KMS-11 (cell line): Measurements from ENCODE around the gene TRDN.

Source experiments
- H2AFZ ChIP-seq: fragments of 200-600 bp; sonication (generic); 2 replicates; pipeline ENCODE4 v1.6.1; 2016; ENCODE audit warnings: antibody characterized with exemption, mixed run types, low read depth
- H3K27ac ChIP-seq: fragments of 200-600 bp; sonication (generic); 2 replicates; pipeline ENCODE4 v1.6.1; 2016; ENCODE audit warnings: mild to moderate bottlenecking, mixed run types
- H3K27me3 ChIP-seq: fragments of 200-600 bp; sonication (generic); 2 replicates; pipeline ENCODE4 v1.6.1; 2017; ENCODE audit warnings: mild to moderate bottlenecking, low read depth, mixed run types, moderate library complexity; ENCODE audit not compliant: insufficient read depth
- H3K36me3 ChIP-seq: fragments of 200-600 bp; sonication (generic); 2 replicates; pipeline ENCODE4 v1.6.1; 2017; ENCODE audit warnings: mild to moderate bottlenecking, mixed run types; ENCODE audit not compliant: insufficient read depth
- H3K4me1 ChIP-seq: fragments of 200-600 bp; sonication (generic); 2 replicates; pipeline ENCODE4 v1.6.1; 2016; ENCODE audit warnings: mild to moderate bottlenecking, low read depth, mixed run types; ENCODE audit not compliant: poor library complexity, severe bottlenecking
- H3K4me2 ChIP-seq: fragments of 200-600 bp; sonication (generic); 2 replicates; pipeline ENCODE4 v1.7.0; 2016; ENCODE audit warnings: mild to moderate bottlenecking, mixed run types
- H3K4me3 ChIP-seq: fragments of 200-600 bp; sonication (generic); IDR thresholded peaks from 2 replicates; pipeline ENCODE4 v1.6.1; 2017; ENCODE audit warnings: low read depth, low read length, mixed read lengths; ENCODE audit not compliant: insufficient read depth
- H3K79me2 ChIP-seq: fragments of 200-600 bp; sonication (generic); 2 replicates; pipeline ENCODE4 v1.6.1; 2016; ENCODE audit warnings: low read depth, mixed run types; ENCODE audit not compliant: insufficient read depth
- H3K9ac ChIP-seq: fragments of 200-600 bp; sonication (generic); 2 replicates; pipeline ENCODE4 v1.6.1; 2016; ENCODE audit warnings: mild to moderate bottlenecking, mixed run types
- H4K20me1 ChIP-seq: fragments of 200-600 bp; sonication (generic); 2 replicates; pipeline ENCODE4 v1.6.1; 2016; ENCODE audit warnings: mild to moderate bottlenecking, mixed run types; ENCODE audit not compliant: insufficient read depth
- CTCF ChIP-seq: fragments of 200-600 bp; sonication (generic); conservative IDR thresholded peaks from 2 replicates; pipeline ENCODE4 v1.6.1; 2017; ENCODE audit warnings: low read depth, mild to moderate bottlenecking, antibody characterized with exemption, low read length, moderate library complexity, mixed read lengths

TRDN gene

DNA sequence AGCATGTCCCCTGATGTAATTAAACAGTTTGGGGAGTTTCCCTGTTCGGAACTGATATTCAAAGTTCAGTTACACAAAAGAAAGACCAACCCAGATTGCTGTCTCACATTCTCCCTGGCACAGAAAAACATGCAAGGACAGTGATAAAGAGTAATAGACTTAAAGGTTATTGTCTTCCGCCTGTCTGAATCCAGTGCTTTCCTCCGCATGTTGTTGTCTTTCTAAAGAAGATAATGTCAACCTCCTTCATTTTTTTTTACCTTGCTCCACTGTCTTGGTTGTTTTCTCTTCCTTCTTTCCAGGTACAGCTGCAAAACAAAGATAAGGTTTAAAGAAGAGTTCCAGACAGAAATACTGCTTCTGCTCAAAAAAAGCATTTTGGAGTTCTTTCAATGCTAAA is 284.5 kb downstream of the TRDN start:
- no peak overlapping the region for H3K4me3 ChIP-seq
- TF ChIP-seq CTCF: no peak
- H3K36me3 ChIP-seq: no peaks in the 10 kb centered on the region
- H3K27me3 ChIP-seq: no peaks in the 10 kb centered on the region
- no peak overlapping the region for H3K4me2 ChIP-seq
- no peaks in the 10 kb centered on the region for H3K4me1 ChIP-seq
- H2AFZ ChIP-seq: no peak overlapping the region
- no peaks in the 10 kb centered on the region for H4K20me1 ChIP-seq
- no peak overlapping the region for H3K9ac ChIP-seq
- H3K27ac ChIP-seq: no peak overlapping the region
- H3K79me2 ChIP-seq: no peaks in the 10 kb centered on the region

DNA sequence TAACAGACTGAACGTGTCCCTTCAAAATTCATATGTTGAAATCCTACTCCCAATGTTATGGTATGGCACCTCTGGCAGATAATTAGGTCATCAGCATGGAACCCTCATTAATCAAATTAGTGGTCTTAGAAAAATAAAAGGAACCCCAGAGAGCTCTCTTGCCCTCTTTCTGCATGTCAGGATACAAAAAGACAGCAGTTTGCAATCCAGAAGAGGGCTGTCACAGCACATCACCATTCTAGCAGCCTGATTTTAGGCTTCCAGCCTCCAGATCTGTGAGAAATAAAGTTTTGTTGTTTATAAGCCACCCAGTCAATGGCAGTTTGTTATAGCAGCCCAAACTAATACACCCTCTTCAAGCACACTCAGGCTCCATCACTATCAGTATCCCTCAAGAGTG is 292.9 kb downstream of the TRDN start:
- Histone ChIP-seq H3K36me3 (no peaks in the 10 kb centered on the region), H4K20me1 (no peaks in the 10 kb centered on the region), H3K9ac (no peak overlapping the region), H2AFZ (no peak overlapping the region), H3K27me3 (no peaks in the 10 kb centered on the region), H3K4me3 (no peak overlapping the region), H3K4me1 (no peaks in the 10 kb centered on the region), H3K27ac (no peak overlapping the region), H3K79me2 (no peaks in the 10 kb centered on the region), H3K4me2 (no peak overlapping the region)
- no peak for TF ChIP-seq CTCF

GRCh38 chr6:123338394-123338793 is 298.4 kb downstream of the TRDN start:
- no peaks in the 10 kb centered on the region for H3K4me1 ChIP-seq
- H3K36me3 ChIP-seq: no peaks in the 10 kb centered on the region
- no peak overlapping the region for H3K9ac ChIP-seq
- TF ChIP-seq CTCF: no peak
- H3K4me3 ChIP-seq: no peak overlapping the region
- H3K27ac ChIP-seq: no peak overlapping the region
- no peaks in the 10 kb centered on the region for H3K27me3 ChIP-seq
- no peaks in the 10 kb centered on the region for H4K20me1 ChIP-seq
- no peaks in the 10 kb centered on the region for H3K79me2 ChIP-seq
- no peak overlapping the region for H2AFZ ChIP-seq
- no peak overlapping the region for H3K4me2 ChIP-seq

DNA sequence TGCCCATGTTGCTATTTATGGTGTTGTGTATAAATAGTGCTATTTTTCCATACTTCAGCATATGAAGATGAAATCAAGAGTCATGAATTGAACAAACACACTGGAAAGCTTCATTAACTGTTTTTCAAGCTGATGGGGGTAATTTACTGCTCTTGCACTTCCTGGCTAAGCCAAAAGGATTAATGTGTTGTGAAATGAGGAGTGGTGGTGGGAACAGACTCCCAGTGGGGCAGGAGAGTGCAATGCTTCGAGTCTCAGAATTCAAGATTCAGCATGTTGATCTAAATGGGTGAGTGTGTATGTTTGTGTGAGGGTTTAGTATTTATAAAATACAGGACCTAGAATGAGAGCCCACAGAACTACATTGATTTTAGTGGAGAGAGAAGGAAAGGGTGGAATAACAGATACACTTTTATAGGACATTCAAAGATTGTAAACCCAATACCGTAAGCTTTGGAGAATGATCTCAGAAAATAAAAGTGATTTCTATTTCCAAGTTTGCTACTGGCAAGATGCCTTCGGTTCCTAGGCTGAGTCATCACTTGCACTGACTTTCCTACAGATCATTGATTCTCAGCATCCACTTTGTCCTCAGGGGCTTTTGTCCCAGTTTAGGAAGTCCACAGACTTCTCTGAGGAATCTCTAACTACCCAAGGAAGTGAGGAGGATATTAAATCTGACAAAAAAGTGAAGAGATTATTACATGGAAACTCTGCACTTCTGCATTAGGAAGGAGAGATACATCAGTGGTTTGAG is 303.6 kb downstream of the TRDN start:
- Histone ChIP-seq H3K4me1 (no peaks in the 10 kb centered on the region), H3K27me3 (no peaks in the 10 kb centered on the region), H3K4me2 (no peak overlapping the region), H4K20me1 (no peaks in the 10 kb centered on the region), H3K9ac (no peak overlapping the region), H3K79me2 (no peaks in the 10 kb centered on the region), H3K36me3 (no peaks in the 10 kb centered on the region), H3K4me3 (no peak overlapping the region), H2AFZ (no peak overlapping the region), H3K27ac (no peak overlapping the region)
- TF ChIP-seq CTCF: no peak
